Sciatic nerve (tissue), 2 donors: ENCODE data around the gene TDRD12. TPM values are rescaled to one million over a fixed set of nuclear protein-coding genes. Genes with fewer than 3 reads are reported as not detected.
"Not testable (repeated sequence)": the region's sequence is repeated elsewhere in the genome, so short reads cannot be mapped to it uniquely, and the experiment has no call there.

Experiments
- ATAC-seq: fragments of 200-7000 bp; cut with Tn5 transposase; one replicate; pipeline ENCODE4 v1.9.1; 2020; ENCODE audit warnings: mild to moderate bottlenecking, moderate library complexity
- DNase-seq: peaks from one replicate; pipeline ENCODE4 v3.0.0-alpha.2; 2020; ENCODE audit warnings: low spot score
- intact Hi-C: fragments of 100-400 bp; cut with DNase I; formaldehyde crosslinking; loops from one replicate; pipeline ENCODE4 v1.14.2; 2022
- total RNA-seq: library from RNA; stranded (reverse); fragmentation: NEBNext Ultra II Directional; extraction: Animal tissue kit (Norgen Biotek cat#: 25700); gene quantifications from one replicate; pipeline ENCODE4 v1.2.1, GENCODE V29; 2021
- donor health status: DM: no; HTN: no; CAD: no.
- donor health status: DM: no; HTN: no; CAD: no.

TDRD12 gene
- total RNA-seq, 1 donor from 2014 or later, result 0.40 TPM

DNA sequence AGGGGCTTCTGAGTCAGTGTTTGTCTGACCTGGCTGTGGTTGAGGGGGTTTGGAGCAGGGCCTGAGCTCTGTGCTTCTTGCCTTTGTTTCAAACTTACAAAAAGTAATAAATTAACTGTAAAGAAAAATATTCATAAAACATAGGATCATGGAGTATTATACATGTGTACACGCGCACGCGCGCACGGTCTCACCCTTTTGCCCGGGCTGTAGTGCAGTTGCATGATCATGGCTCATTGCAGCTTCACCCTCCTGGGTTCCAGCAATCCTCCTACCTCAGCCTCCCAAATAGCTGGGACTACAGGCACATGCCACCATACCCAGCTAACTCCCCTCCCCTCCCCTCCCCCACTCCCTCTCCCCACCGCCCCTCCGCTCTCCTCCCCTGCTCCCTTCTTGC, 23.5 kb downstream of the TDRD12 start:
- ATAC-seq (no peak), DNase-seq (no peak)
- intact Hi-C loops, result no loop called here

- ATAC-seq (no peak), DNase-seq (no peak)
- intact Hi-C loops, result no loop called here
Measured at GRCh38 chr19:32743447-32743846, 23.9 kb downstream of the TDRD12 start.

DNA sequence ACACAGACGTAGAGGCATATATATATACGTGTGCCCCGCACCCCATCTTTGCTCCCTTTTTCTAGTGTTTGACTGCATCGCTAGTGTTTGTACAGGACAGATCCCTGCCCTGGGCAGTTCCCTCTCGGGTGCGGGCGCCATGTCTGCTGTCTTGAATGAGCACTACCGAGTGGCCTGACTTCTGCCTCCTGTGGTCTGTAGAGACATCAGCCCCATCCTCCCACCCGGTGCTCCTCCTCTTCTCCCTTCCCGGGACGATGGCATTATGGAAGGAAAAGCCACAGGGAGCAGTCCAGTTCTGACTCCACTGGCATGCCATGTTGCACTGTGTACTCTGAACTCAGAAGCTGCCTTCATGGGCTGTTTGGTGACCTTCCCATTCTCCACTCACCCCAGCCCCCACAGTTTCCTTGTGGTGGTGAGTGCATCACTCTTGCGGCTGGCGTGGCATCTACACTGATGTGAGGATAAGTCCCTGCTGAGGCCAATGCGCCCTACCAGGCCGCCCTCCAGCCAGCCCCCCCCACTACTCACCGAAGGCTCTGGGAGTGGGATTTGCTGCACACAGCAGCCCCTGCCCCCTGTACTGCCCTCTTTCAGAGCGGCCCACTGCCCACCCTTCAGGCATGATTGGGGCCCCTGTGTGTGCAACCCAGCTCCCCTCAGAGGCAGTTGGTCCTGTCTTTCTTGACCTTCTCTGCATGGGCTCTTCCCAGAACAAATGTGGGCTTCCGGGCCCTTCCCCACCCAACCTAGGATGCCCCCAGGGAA, 25.2 kb downstream of the TDRD12 start:
- no peak for DNase-seq
- intact Hi-C loops, result no loop called here
- no peak for ATAC-seq

DNA sequence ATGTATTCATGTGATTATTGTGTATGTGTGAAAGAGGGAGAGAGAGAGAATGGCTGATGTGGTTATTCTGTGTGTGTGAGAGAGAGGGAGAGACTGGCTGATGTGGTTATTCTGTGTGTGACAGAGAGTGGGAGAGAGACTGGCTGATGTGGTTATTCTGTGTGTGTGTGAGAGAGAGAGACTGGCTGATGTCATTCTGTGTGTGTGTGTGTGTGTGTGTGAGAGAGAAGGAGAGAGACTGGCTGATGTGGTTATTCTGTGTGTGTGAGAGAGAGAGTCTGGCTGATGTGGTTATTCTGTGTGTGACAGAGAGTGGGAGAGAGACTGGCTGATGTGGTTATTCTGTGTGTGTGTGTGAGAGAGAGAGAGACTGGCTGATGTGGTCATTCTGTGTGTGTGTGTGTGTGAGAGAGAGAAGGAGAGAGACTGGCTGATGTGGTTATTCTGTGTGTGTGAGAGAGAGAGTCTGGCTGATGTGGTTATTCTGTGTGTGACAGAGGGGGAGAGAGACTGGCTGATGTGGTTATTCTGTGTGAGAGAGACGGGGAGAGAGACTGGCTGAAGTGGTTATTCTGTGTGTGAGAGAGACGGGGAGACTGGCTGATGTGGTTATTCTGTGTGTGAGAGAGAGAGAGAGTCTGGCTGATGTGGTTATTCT, 26.2 kb downstream of the TDRD12 start:
- DNase-seq, intact Hi-C loops, ATAC-seq: not testable (repeated sequence)

DNA sequence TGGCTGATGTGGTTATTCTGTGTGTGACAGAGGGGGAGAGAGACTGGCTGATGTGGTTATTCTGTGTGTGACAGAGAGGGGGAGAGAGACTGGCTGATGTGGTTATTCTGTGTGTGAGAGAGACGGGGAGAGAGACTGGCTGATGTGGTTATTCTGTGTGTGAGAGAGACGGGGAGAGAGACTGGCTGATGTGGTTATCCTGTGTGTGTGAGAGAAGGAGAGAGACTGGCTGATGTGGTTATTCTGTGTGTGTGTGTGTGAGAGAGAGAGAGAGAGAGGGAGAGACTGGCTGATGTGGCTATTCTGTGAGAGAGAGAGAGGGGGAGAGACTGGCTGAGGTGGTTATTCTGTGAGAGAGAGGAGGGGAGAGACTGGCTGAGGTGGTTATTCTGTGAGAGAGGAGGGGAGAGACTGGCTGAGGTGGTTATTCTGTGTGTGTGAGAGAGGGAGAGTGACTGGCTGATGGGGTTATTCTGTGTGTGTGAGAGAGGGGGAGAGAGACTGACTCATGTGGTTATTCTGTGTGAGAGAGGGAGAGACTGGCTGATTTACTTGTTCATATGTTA, 27.1 kb downstream of the TDRD12 start:
- intact Hi-C loops, ATAC-seq, DNase-seq: not testable (repeated sequence)

GRCh38 chr19:32748497-32748896, 28.9 kb downstream of the TDRD12 start:
- ATAC-seq (no peak), DNase-seq (no peak)
- intact Hi-C loops, result no loop called here

GRCh38 chr19:32748948-32749347, 29.4 kb downstream of the TDRD12 start:
- intact Hi-C loops, result no loop called here
- ATAC-seq (no peak), DNase-seq (no peak)

GRCh38 chr19:32749361-32749760, 29.8 kb downstream of the TDRD12 start:
- intact Hi-C loops, result no loop called here
- ATAC-seq (no peak), DNase-seq (no peak)

- intact Hi-C loops, result no loop called here
- DNase-seq, result no peak
- ATAC-seq, result no peak
Measured at GRCh38 chr19:32750441-32751055, 31.0 kb downstream of the TDRD12 start.

GRCh38 chr19:32751066-32751465, 31.5 kb downstream of the TDRD12 start:
- intact Hi-C loops, result no loop called here
- DNase-seq, result no peak
- ATAC-seq, result no peak

- DNase-seq (no peak), ATAC-seq (no peak)
- intact Hi-C loops, result no loop called here
Measured at GRCh38 chr19:32757189-32757588, 37.6 kb downstream of the TDRD12 start.

DNA sequence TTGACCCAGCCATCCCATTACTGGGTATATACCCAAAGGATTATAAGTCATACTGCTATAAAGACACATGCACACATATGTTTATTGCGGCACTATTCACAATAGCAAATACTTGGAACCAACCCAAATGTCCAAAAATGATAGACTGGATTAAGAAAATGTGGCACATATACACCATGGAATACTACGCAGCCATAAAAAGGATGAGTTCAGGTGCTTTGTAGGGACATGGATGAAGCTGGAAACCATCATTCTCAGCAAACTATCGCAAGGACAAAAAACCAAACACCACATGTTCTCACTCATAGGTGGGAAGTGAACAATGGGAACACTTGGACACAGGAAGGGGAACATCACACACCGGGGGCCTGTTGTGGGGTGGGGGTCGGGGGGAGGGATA, 45.8 kb downstream of the TDRD12 start:
- intact Hi-C loops, ATAC-seq, DNase-seq: not testable (repeated sequence)

DNA sequence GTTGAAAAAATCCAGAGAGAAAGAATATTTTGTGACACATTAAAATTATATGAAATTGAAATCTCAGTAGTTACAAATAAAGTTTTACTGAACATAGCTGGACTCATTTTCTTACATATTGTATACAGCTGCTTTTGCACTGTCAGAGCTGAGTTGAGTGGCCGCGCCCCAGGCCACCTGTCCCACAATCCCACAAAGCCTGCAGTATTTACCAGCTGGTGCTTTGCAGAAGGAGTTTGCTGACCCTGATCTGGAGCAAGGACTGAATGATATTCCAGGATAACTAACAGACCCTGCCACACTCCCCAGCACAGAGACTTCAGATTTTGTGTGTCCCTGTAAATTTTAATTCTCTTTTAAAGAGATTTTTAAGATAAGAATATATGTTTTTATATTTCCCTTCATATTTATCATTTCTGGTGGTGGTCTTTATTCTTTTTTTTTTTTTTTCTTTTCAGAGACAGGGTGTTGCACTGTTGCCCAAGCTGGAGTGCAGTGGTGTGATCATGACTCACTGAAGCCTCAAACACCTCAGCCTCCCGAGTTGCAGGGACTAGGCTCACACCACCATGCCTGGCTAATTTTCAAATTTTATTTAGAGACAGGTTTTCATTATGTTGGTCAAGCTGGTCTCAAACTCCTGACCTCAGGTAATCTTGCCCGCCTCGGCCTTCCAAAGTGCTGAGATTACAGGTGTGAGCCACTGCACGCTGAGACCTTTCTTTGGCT, 48.5 kb downstream of the TDRD12 start:
- ATAC-seq (no peak), DNase-seq (no peak)
- intact Hi-C loops, result no loop called here

GRCh38 chr19:32771596-32771995, 52.0 kb downstream of the TDRD12 start:
- no peak for DNase-seq
- ATAC-seq, result no peak
- intact Hi-C loops, result no loop called here

GRCh38 chr19:32773126-32773525, 53.6 kb downstream of the TDRD12 start:
- intact Hi-C loops, result no loop called here
- DNase-seq (no peak), ATAC-seq (no peak)

GRCh38 chr19:32779082-32779481, 59.5 kb downstream of the TDRD12 start:
- intact Hi-C loops, result no loop called here
- DNase-seq, result no peak
- ATAC-seq, result no peak

DNA sequence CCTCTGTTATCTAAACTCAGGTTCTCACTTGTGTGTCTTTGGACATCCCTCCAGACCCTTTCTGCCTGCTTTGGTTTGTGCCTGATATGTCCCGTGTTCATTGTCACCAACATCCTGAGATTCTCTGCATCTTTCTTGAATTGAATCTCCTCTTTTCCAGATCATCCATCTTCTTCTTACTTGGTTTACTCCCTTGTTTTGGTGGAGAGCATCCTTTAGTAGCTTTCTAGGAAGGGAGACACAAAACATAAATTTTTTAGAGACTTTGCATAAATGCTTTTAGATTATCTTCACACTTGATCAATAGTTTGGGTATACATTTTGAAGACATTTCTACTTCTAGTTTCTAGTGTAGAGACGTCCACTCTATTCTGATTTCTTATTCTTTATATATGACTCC, 61.7 kb downstream of the TDRD12 start:
- DNase-seq, result no peak
- no peak for ATAC-seq
- intact Hi-C loops, result no loop called here

DNA sequence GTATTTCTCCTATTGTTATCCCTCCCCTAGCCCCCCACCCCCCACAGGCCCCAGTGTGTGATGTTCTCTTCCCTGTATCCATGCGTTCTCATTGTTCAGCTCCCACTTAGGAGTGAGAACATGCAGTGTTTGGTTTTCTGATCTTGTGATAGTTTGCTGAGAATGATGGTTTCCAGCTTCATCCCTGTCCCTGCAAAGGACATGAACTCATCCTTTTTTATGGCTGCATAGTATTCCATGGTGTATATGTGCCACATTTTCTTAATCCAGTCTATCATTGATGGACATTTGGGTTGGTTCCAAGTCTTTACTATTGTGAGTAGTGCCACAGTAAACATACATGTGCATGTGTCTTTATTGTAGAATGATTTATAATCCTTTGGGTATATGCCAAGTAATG, 62.5 kb downstream of the TDRD12 start:
- DNase-seq, ATAC-seq, intact Hi-C loops: not testable (repeated sequence)

GRCh38 chr19:32787161-32787813, 67.7 kb downstream of the TDRD12 start:
- intact Hi-C loops, ATAC-seq, DNase-seq: not testable (repeated sequence)
